ENCODE data around the gene OR52D1. TPM values are rescaled to one million over a fixed set of nuclear protein-coding genes. Genes with fewer than 3 reads are reported as not detected.

OR52D1 gene
- polyA plus RNA-seq, 1 donor (not counting 4 experiments of a cell fraction or from before 2014, with no cell fraction given), result not detected

DNA sequence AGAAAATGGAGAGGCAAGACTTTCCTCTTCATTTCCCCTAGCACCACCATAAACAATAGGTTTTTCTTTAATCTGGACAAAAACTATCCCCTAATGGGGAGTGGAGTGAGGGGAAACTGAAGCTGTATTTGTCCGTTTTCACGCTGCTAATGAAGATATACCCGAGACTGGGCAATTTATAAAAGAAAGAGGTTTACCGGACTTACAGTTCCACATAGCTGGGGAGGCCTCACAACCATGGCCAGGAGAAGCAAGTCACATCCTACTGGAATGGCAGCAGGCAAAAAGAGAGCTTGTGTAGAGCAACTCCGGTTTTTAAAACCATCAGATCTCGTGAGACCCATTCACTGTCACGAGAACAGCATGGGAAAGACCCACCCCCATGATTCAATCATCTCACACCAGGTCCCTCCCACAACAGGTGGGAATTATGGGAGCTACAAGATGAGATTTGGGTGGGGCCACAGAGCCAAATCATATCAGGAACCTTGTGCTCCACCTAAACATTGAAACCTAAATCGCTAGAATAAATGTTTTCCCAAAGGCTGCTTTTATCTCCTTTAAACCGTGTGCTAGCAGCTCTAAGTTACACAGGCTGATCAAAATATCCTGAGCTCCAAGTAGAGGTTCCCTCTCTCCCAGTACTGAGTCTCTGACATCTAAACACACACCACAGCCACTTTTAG is 17.0 kb downstream of the OR52D1 start:
- Histone ChIP-seq H4K20me1 (ENCODE audit: control insufficient read depth, extremely low read depth, insufficient read depth, low read length) (no peaks in the 10 kb centered on the region), H3K9ac (ENCODE audit: control insufficient read depth, extremely low read depth, insufficient read depth, low read length) (no peak overlapping the region), H3K27me3 (ENCODE audit: control insufficient read depth, extremely low read depth, insufficient read depth, low read length) (no peaks in the 10 kb centered on the region), H3K36me3 (ENCODE audit: control insufficient read depth in 2 of 2, extremely low read depth in 1 of 2, insufficient read depth in 2 of 2, low read length in 2 of 2) (no peaks in the 10 kb centered on the region), H3K9me3 (ENCODE audit: control insufficient read depth, low read depth, low read length) (no peaks in the 10 kb centered on the region), H3K4me2 (ENCODE audit: control insufficient read depth, extremely low read depth, insufficient read depth, low read depth, low read length) (no peak overlapping the region), H3K4me1 (ENCODE audit: control insufficient read depth, extremely low read depth, insufficient read depth, low read length) (no peaks in the 10 kb centered on the region), H3K79me2 (ENCODE audit: control insufficient read depth, insufficient read depth, low read length) (no peaks in the 10 kb centered on the region), H3K27ac (ENCODE audit: control insufficient read depth, insufficient read depth, low read length) (no peak overlapping the region), H3K4me3 (ENCODE audit: control insufficient read depth in 2 of 3, extremely low read depth in 1 of 3, insufficient read depth in 2 of 3, low read depth in 1 of 3, low read length in 3 of 3) (no peak overlapping the region), H3K9me1 (ENCODE audit: control insufficient read depth, extremely low read depth, insufficient read depth, low read length) (no peaks in the 10 kb centered on the region), H2AFZ (ENCODE audit: control insufficient read depth, low read length) (no peak overlapping the region)
- no peak for TF ChIP-seq EZH2 (IDR thresholded peaks at IDR 0.05; ENCODE audit: low read length)
- TF ChIP-seq, protein P1, sequence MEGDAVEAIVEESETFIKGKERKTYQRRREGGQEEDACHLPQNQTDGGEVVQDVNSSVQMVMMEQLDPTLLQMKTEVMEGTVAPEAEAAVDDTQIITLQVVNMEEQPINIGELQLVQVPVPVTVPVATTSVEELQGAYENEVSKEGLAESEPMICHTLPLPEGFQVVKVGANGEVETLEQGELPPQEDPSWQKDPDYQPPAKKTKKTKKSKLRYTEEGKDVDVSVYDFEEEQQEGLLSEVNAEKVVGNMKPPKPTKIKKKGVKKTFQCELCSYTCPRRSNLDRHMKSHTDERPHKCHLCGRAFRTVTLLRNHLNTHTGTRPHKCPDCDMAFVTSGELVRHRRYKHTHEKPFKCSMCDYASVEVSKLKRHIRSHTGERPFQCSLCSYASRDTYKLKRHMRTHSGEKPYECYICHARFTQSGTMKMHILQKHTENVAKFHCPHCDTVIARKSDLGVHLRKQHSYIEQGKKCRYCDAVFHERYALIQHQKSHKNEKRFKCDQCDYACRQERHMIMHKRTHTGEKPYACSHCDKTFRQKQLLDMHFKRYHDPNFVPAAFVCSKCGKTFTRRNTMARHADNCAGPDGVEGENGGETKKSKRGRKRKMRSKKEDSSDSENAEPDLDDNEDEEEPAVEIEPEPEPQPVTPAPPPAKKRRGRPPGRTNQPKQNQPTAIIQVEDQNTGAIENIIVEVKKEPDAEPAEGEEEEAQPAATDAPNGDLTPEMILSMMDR (optimal IDR thresholded peaks at IDR 0.05 in 1 of 3, IDR thresholded peaks at IDR 0.05 in 1 of 3, conservative IDR thresholded peaks at IDR 0.05 in 1 of 3; ENCODE audit: extremely low read depth in 1 of 3, insufficient read depth in 2 of 3, low read length in 3 of 3), result no peak
- no peak for DNase-seq (ENCODE audit: low read depth, low spot score)
- FAIRE-seq, result no peak
- dilution Hi-C loops (cut with MboI; ENCODE audit: extremely low pct_ligation_motif_present, low sequenced_read_pairs), result no loop called here

GRCh38 chr11:5507177-5507932 is 18.9 kb downstream of the OR52D1 start:
- no peak overlapping the region for H3K27ac ChIP-seq (ENCODE audit: control insufficient read depth, insufficient read depth, low read length)
- no peak for FAIRE-seq
- H3K79me2 ChIP-seq (ENCODE audit: control insufficient read depth, insufficient read depth, low read length), result no peaks in the 10 kb centered on the region
- no peak for DNase-seq (ENCODE audit: low read depth, low spot score)
- TF ChIP-seq, protein P1 (optimal IDR thresholded peaks at IDR 0.05 in 1 of 3, IDR thresholded peaks at IDR 0.05 in 1 of 3, conservative IDR thresholded peaks at IDR 0.05 in 1 of 3; ENCODE audit: extremely low read depth in 1 of 3, insufficient read depth in 2 of 3, low read length in 3 of 3), result no peak
- no peak for TF ChIP-seq EZH2 (IDR thresholded peaks at IDR 0.05; ENCODE audit: low read length)
- H2AFZ ChIP-seq (ENCODE audit: control insufficient read depth, low read length), result no peak overlapping the region
- H4K20me1 ChIP-seq (ENCODE audit: control insufficient read depth, extremely low read depth, insufficient read depth, low read length), result no peaks in the 10 kb centered on the region
- dilution Hi-C loops (cut with MboI; ENCODE audit: extremely low pct_ligation_motif_present, low sequenced_read_pairs), result no loop called here
- no peaks in the 10 kb centered on the region for H3K27me3 ChIP-seq (ENCODE audit: control insufficient read depth, extremely low read depth, insufficient read depth, low read length)
- H3K9ac ChIP-seq (ENCODE audit: control insufficient read depth, extremely low read depth, insufficient read depth, low read length), result no peak overlapping the region
- no peaks in the 10 kb centered on the region for H3K9me1 ChIP-seq (ENCODE audit: control insufficient read depth, extremely low read depth, insufficient read depth, low read length)
- H3K4me2 ChIP-seq (ENCODE audit: control insufficient read depth, extremely low read depth, insufficient read depth, low read depth, low read length), result no peak overlapping the region
- no peak overlapping the region for H3K4me3 ChIP-seq (ENCODE audit: control insufficient read depth in 2 of 3, extremely low read depth in 1 of 3, insufficient read depth in 2 of 3, low read depth in 1 of 3, low read length in 3 of 3)
- H3K4me1 ChIP-seq (ENCODE audit: control insufficient read depth, extremely low read depth, insufficient read depth, low read length), result no peaks in the 10 kb centered on the region
- H3K9me3 ChIP-seq (ENCODE audit: control insufficient read depth, low read depth, low read length), result no peaks in the 10 kb centered on the region
- no peaks in the 10 kb centered on the region for H3K36me3 ChIP-seq (ENCODE audit: control insufficient read depth in 2 of 2, extremely low read depth in 1 of 2, insufficient read depth in 2 of 2, low read length in 2 of 2)
